Mucosa of rectum (tissue), 2 donors: ENCODE results near the gene CALM1.

ENCODE experiments used
- H3K27ac ChIP-seq, 2 donors: one replicate each; pipeline ENCODE4 v1.7.0; 2013; ENCODE audit warnings: inconsistent platforms in 2 of 2, low read depth in 2 of 2, low read length in 2 of 2
- H3K27me3 ChIP-seq, 2 donors: one replicate each; pipeline ENCODE4 v1.7.0; 2013; ENCODE audit warnings: low read length in 2 of 2; ENCODE audit not compliant: control insufficient read depth in 2 of 2, insufficient read depth in 2 of 2
- H3K36me3 ChIP-seq, 2 donors: one replicate each; pipeline ENCODE4 v1.7.0; 2013; ENCODE audit warnings: low read length in 2 of 2; ENCODE audit not compliant: control insufficient read depth in 2 of 2, insufficient read depth in 2 of 2
- H3K4me1 ChIP-seq, 2 donors: one replicate each; pipeline ENCODE4 v1.7.0; 2013; ENCODE audit warnings: low read length in 2 of 2, mild to moderate bottlenecking in 1 of 2; ENCODE audit not compliant: control insufficient read depth in 2 of 2, insufficient read depth in 2 of 2
- H3K4me3 ChIP-seq, 2 donors: one replicate each; pipeline ENCODE4 v1.7.0; 2013; ENCODE audit warnings: low read length in 2 of 2
- H3K9ac ChIP-seq, 2 donors: one replicate each; pipeline ENCODE4 v1.7.0; 2013; ENCODE audit warnings: low read length in 2 of 2, low read depth in 1 of 2, mild to moderate bottlenecking in 1 of 2
- H3K9me3 ChIP-seq, 2 donors: one replicate each; pipeline ENCODE4 v1.7.0; 2013; ENCODE audit warnings: low read length in 2 of 2; ENCODE audit not compliant: control insufficient read depth in 2 of 2
- donor health status: healthy.
- donor health status: Normal muscosa, but diverticular disease.

Gene CALM1

DNA sequence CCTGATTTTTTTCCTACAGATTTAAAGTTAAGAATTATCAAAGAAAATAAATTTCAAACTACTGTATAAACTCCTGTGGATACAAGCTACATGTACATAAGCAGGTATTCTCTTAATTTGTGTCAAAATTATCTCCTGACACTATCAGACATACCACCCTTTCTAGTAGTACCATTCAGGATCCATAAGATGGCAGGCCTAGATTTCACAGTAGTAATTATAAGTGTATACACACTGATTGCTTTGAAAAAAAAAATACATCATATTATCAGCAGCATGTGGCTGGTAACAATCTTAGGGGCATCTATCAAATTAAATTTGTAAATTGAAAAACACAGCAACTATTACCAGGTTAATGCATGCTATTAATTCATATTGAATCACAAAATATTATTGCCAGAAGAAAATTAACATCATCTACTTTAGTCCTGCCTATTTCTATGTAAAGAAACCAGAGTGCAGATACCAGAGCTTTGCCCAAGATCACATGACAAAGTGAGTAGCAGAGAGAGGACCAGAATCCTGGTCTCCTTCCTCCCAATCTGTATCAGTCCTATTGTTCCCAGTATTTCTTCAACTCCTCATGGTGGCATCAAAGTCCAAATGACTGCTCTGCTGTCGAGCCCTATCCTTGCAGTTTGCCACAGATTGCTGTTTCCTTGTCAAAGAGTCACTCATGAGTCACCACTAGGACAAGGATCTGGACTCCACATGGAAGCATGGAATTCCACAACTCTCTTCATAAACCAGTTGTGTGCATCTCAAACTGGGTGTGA is 27.7 kb upstream of the CALM1 start:
- no peak overlapping the region for H3K4me3 ChIP-seq
- H3K9ac ChIP-seq = no peak overlapping the region
- H3K36me3 ChIP-seq = no peaks in the 10 kb centered on the region
- H3K4me1 ChIP-seq = peaks cover 3 to 9% of the 10 kb centered on the region in 2 donors
- H3K27me3 ChIP-seq = no peaks in the 10 kb centered on the region
- H3K9me3 ChIP-seq = no peaks in the 10 kb centered on the region
- H3K27ac ChIP-seq = no peak overlapping the region

DNA sequence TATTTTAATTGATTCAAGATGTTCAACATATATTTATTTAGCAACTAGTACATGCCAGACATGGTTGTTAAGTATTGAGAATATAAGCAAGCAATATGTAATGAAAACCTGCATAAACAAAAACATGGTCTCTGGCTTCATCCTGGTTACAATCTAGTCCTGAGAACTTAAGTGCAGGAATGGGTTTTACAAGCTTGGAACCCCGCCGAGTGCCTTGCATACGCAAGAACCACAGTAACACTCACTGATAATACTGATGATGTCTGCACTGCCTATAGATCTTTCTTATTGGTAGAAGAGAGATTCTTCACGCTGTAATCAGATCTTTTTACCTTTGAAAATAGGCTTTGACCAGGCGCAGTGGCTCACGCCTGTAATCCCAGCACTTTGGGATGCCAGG is 22.9 kb upstream of the CALM1 start:
- no peaks in the 10 kb centered on the region for H3K36me3 ChIP-seq
- H3K27ac ChIP-seq = no peak overlapping the region
- peaks cover 2 to 3% of the 10 kb centered on the region in 2 donors for H3K4me1 ChIP-seq
- no peak overlapping the region for H3K4me3 ChIP-seq
- H3K27me3 ChIP-seq = no peaks in the 10 kb centered on the region
- H3K9ac ChIP-seq = no peak overlapping the region
- no peaks in the 10 kb centered on the region for H3K9me3 ChIP-seq

DNA sequence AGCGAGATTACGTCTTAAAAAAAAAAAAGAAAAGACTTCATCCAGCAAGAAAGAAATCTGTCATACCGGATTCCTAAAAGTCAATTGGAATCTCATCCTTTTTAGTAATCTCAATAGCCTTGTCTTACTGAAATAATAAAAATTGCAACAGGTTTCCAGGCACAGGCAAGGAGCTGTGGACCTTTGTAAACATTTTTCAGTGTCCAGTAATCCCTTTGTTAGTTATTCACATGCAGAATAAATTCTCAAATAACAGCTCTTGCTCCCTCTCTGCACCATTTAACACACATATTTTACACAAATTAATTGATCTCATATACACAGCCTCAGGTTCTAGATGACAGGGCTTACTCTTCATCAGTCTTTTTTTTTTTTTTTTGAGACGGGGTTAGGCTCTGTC is 22.0 kb upstream of the CALM1 start:
- Histone ChIP-seq H3K27me3 (no peaks in the 10 kb centered on the region), H3K9ac (no peak overlapping the region), H3K9me3 (no peaks in the 10 kb centered on the region), H3K4me1 (no peaks in the 10 kb centered on the region), H3K36me3 (no peaks in the 10 kb centered on the region), H3K4me3 (no peak overlapping the region), H3K27ac (no peak overlapping the region)

DNA sequence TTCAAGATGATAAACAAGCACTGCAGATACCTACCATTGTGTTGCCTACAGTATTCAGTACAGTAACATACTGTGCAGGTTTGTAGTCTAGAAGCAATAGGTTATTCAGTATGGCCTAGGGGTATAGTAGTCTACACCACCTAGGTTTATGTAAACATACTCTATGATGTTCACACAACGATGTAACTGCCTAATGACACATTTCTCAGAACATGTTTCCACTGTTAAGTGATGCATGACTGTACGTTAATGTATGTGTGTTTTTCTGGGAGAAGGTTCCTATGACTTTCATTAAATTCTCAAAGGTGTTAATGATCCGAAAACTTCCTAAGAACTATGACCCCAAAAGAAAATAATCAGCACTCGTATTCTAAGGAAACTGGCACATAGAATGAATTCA is 20.9 kb upstream of the CALM1 start:
- Histone ChIP-seq H3K36me3 (no peaks in the 10 kb centered on the region), H3K27ac (no peak overlapping the region), H3K9me3 (no peaks in the 10 kb centered on the region), H3K27me3 (no peaks in the 10 kb centered on the region), H3K4me1 (peaks cover 2% of the 10 kb centered on the region in 2 donors), H3K4me3 (no peak overlapping the region), H3K9ac (no peak overlapping the region)

DNA sequence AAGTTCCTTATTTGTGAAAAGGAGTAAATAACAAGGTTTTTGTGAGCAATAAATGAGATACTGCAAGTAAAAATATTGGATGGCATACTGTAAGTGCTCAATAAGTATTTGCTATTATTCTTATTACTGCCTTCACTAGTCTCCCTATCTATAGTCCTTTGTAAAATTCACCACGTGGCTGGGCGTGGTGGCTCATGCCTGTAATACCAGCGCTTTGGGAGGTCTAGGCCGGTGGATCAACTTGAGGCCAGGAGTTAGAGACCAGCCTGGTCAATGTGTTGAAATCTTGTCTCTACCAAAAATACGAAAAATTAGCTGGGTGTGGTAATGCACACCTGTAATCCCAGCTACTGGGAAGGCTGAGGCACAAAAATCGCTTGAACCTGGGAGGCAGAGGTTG is 18.6 kb upstream of the CALM1 start:
- Histone ChIP-seq H3K27ac (no peak overlapping the region), H3K36me3 (no peaks in the 10 kb centered on the region), H3K4me1 (peaks cover 15 to 17% of the 10 kb centered on the region in 2 donors), H3K9ac (no peak overlapping the region), H3K27me3 (no peaks in the 10 kb centered on the region), H3K4me3 (no peak overlapping the region), H3K9me3 (no peaks in the 10 kb centered on the region)

DNA sequence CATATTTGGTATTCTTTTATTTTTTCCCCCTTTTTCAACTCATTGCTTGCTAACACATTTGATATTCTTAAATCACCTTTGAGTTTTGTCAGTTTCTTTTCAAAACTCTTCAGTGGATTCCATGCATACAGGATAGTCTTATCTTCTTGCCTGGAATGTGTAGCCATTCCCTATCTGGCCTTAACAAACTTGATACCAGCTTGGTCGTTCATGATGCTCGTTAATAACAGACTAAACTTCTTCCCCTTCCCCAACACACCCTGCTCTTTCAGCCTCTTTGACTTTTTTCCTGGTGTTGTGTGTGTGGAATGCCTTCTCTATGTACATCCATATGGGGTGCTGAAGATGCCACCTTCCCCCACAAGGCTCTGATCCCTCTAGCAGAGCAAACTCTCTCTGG is 17.7 kb upstream of the CALM1 start:
- Histone ChIP-seq H3K4me3 (no peak overlapping the region), H3K9me3 (no peaks in the 10 kb centered on the region), H3K4me1 (peaks cover 18 to 20% of the 10 kb centered on the region in 2 donors), H3K9ac (no peak overlapping the region), H3K36me3 (no peaks in the 10 kb centered on the region), H3K27ac (no peak overlapping the region), H3K27me3 (no peaks in the 10 kb centered on the region)

DNA sequence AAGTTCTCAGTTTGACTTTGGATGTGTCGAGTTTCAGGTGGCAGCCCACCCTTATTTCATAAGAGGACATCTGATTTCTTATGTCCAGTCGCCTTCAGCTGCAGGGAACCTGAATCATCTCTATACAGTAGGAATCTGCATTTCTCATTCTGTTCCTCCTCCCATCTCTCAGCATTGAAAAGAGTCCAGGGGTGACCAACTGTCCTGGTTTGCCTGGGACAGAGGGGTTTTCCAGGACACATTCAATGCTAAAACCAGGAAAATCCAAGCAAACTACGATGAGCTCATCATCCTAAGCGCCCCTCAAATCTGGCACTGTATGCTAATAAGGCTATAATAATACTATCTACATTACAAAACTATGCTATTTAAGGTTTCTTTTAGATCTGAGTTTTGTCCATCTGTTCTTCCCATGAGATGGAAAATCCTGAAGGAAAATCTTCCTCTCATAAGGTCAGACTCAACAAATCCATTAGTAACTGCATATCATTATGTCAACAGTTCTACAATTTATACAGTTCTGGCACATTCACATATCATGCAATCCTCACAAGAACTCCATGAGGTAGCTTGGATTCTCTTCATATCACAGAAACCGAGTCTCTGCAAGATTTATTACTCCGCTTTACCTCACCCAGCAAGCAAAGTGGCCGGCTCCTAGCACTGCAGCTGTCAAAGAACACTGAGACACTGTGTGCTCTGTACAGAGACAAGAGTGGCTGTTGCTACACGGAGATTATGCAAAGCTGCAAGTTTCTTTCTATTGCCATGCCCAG is 15.6 kb upstream of the CALM1 start:
- Histone ChIP-seq H3K27ac (peak overlapping the region; percentile 99 to 100), H3K4me3 (peak overlapping the region; percentile 78 to 92)

DNA sequence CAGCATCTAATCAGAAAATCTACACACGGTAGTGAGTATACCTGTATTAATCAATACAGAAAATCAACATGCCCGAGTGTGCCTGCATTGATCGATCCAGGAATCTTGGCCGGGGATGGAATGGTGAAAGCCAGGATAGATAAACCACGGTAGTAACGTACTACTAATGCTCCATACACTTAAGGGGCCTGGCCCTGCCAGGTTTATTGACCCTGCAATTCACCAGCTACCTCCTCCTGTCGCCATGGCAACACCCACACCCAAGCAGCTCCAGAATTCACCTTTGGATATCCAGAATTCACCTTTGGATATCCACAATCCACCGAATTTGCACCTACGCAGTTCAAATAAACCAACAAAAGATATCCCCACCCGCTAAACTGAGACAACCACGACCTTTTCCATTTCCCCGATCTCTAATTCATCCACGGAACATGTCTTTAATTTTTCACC is 14.8 kb upstream of the CALM1 start:
- Histone ChIP-seq H3K27ac (peak overlapping the region; percentile 99 to 100), H3K9ac (peak overlapping the region; percentile 93 to 99), H3K4me1 (peaks cover 30% of the 10 kb centered on the region in 2 donors), H3K9me3 (no peaks in the 10 kb centered on the region), H3K36me3 (no peaks in the 10 kb centered on the region), H3K4me3 (peak overlapping the region; percentile 78 to 92), H3K27me3 (no peaks in the 10 kb centered on the region)

More for the DNA sequence above, 15.6 kb upstream of the CALM1 start:
- no peaks in the 10 kb centered on the region for H3K9me3 ChIP-seq
- no peaks in the 10 kb centered on the region for H3K36me3 ChIP-seq
- H3K4me1 ChIP-seq = peaks cover 30% of the 10 kb centered on the region in 2 donors
- peak overlapping the region; percentile 93 to 99 for H3K9ac ChIP-seq
- H3K27me3 ChIP-seq = no peaks in the 10 kb centered on the region

DNA sequence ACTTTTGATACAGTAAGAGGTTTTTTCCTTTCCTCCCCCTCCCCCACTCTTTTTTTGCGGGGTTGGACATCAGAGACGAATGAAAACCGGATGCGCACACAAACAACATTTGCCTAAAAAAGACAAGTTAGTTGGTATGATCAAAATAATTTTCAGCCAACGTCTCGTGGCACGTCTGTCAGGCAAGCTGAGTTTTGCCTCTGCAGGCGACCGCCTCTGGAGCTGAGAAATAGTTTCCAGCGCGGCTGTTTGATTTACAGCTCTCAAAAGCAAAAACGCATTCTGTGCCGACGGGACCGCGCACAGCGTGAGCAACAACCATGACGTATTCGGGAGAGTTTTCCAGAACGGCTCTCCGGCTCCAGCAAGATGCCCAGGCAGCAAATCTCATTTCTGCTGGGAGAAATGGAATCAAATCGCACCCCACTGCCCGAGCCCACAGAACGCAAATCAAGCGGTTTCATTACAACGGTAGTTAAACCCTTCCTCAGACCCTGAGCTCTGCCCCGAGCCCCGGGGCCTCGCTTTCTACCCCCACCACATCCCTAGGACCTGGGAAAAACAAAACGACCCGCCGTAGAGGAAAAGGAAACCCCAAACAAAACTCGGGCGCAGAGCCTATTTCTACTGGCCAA is 14.2 kb upstream of the CALM1 start:
- Histone ChIP-seq H3K27ac (peak overlapping the region; percentile 99 to 100), H3K9ac (peak overlapping the region; percentile 93 to 99), H3K4me1 (peaks cover 30 to 34% of the 10 kb centered on the region in 2 donors), H3K4me3 (peak overlapping the region; percentile 78 to 92), H3K36me3 (no peaks in the 10 kb centered on the region), H3K9me3 (no peaks in the 10 kb centered on the region), H3K27me3 (no peaks in the 10 kb centered on the region)
